ENCODE results near the gene UBAP2.

Gene UBAP2

DNA sequence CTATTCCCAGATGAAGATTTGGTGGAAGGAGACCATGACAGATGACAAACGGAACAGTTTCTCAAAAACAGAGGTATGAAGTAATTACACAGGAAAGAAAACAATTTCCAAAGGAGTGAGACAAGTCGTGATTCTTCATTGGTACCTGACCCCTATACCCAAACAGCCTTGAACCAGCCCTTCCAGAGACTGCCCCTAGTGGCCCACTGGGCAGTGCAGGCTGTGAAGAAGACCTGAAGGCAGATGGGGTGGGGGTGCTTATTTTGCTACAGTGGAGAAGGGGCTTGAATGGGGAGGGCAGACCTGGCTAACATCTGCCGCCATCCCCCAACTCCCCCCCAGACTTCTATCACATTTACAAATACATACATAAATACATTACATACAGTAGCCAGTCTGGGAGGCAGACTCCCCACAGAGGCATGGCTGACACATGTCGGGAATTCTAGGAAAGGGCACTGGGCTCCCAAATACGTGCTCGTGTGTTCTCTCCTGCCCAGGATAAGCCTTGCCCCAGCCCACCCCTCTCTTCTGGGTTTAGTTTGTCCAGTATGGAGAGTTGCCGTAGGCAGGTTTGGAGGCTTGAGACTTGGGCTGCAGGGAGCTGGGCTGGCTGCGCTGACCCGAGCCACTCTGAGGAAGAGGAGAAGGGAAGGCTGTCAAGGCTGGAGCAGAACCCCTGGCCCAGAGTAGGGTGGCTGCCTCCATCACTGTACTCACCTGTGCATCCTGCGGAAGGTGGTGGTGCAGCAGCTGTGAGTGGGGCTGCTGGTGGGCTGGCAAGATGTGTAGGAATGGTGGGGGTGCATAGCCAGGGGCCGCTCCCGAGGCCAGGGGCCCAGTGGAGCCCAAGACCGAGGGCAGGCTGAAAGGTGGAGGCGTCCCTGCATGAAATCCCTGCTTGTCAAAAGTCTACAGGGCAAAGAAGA lies 126.5 kb downstream of the UBAP2 start:
- DNase-seq (ENCODE audit: low read depth): no peak

DNA sequence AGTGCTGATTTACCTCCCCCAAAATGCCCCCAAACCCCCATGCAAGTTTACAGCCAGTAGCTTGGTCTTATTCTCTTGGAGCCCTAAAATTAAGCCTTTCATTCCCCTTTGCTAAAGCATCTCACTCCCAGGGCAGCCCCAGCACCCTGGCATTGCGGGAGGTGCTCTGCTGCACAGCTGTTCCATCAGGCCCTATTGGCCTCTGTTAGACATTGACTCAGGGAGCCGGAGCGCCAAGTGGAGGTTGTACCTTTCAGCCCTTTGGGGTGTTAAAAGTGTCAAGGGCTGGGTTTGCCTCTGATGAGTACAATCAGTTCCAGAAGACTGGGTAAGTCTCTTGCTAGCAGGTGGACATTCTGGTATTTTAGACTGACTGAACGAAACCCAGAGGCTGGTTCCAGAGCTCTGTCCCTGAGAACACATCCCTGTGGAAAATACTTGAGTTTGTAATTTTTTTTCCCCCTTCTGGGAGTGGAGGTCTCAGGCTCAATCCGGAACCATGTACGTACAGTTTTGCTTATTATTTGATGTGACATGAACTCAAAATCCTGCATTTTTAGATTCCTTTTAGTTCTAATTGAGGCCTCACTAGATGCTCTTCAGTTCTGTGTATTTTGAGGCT lies 129.3 kb downstream of the UBAP2 start:
- no peak for DNase-seq (ENCODE audit: low read depth)

DNA sequence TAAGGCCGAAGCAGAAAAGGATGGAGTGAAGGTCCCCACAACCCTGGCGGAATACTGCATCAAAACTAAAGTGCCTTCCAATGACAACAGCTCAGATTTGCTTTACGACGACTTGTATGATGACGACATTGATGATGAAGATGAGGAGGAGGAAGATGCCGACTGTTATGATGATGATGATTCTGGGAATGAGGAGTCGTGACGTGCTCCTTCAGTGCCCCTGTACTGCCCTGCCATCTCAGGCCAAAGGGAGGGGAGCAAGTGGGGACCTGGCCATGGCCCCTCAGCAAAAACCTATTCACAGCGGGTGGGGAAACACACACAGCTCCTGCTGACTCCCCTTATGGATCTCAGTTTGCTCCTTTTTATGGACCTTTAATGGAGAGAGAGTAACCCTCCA lies 131.7 kb downstream of the UBAP2 start:
- DNase-seq (ENCODE audit: low read depth): no peak

DNA sequence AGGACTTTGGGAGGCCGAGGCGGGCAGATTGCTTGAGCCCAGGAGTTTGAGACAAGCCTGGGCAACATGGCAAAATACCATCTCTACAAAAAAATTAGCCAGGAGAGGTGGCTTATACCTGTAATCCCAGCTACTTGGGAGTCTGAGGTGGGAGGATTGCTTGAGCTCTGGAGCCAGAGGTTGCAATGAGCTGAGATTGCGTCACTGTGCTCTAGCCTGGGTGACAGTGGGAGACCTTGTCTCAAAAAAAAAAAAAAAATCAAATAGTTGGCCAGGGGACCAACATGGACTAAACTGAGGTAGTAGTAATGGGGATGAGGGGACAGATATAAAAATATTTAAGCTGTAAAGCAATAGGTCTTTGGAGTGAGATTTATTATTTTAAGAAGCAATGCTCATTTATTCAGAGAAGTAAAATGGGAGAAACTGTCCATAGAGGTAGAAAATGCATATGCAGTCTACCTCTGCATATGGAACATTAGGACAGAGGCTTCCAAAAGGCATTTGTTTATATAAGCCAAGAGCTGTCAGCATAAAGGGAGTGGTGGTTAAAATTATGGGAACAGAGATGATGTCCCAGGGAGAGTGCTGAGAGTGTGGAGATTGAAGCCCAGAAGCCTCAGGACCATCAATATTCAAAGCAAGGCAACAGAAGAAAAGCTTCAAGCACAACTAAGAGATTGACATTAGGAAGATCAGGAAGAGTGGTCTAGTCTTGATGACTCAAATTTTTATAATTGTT lies 133.6 kb downstream of the UBAP2 start:
- DNase-seq (ENCODE audit: low read depth): no peak

DNA sequence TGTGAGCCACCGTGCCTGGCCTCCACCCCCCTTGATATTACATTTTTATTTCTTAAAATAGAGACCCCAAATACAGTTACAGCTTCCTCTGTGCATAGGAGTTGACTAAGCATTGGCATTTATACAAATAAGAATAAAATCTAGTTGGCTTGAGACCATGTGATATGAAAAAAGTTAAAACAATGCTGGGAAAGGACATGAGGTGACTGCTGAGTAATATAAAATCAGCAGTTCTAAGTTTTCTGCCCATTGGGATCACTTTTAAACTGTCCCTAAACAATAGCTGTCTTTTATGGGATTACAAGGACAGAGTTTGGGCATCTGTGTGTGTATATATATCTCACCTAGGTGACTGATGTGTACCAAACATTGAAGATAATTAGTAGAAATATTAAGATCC lies 135.1 kb downstream of the UBAP2 start:
- DNase-seq (ENCODE audit: low read depth): no peak

DNA sequence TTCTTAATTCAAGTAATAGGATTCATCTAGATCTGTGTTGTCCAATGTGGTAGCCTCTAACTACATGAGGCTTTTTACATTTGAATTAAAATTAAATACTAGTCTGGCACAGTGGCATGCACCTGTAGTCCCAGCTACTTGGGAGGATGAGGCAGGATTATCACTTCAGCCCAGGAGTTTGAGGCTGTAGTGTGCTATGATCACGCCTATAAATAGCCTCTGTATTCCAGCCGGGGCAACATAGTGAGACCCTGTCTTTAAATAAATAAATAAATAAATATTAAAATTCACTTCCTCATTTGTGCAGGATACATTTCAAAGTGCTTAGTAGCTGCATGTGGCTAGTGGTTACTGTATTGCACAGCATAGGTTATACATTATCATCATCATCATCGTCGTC lies 139.9 kb downstream of the UBAP2 start:
- no peak for DNase-seq (ENCODE audit: low read depth)

DNA sequence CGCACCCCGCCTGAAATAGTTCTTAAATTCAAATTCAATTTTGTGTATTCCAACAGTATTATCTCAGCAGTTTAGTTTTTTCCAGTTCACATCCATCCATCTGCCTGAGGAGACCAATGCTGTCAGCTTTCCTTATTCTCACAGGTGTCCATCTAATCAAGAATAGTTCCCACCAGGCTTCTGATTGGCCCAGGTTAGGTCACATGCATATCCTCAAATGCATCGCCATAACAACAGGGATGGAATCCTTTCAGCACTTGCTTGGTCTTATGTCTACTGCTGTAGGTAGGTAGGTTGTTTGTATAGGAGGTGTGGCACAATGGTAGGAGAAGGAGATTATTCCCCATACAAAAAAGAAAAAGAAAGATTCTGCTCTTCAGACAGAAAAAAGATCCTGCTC lies 140.6 kb downstream of the UBAP2 start:
- no peak for DNase-seq (ENCODE audit: low read depth)

DNA sequence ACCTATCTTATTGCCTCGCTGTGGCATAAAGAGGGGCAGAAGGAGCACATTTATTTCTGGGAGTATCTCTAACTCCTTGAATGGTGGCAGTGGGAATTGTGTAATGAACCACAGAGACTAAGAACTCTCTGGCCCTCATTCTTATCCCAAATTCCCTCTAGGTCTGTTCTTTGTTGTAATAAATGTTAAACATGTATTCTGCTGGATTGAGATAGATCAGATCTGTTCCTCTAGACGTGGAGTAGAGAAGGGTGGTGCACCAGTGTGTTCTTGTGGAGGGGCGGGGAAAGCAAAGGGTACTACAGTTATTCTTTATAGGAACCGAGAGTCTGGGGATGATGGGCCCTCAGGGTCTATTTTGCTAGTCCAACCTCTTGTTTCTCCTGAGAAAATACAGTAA lies 141.3 kb downstream of the UBAP2 start:
- no peak for DNase-seq (ENCODE audit: low read depth)

DNA sequence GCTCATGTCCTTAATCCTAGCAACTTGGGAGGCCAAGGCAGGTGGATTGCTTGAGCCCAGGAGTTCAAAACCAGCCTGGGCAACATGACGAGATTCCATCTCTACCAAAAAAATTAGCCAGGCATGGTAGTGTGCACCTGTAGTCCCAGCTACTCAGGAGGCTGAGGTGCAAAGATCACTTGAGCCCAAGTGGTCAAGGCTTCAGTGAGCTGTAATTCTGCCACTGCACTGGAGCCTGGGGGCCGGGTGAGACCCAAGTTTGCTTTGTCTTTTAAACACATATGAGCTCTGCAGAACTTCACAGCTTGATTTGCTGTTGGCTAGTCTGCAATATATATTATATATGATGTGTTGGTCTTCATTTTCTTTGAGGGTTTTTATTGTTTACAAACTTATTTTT lies 141.9 kb downstream of the UBAP2 start:
- no peak for DNase-seq (ENCODE audit: low read depth)

DNA sequence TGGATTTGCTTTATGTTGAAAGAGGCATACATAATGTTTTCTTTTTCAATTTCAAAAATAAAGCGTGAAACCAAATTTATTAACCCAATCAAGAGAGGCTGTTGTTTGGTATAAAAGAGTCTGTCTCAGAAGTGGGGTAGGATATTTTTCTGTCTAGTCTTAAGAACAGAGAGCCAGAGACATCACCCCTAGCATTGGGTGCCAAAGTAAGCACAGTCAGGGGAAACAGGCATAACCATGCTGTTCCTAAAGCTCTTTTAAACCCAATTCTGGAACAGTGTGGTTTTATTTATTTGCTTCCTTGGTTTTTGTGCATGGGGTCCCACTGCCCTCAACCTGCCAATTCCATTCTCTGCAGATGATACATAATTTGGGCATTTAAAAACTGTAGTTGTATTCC lies 143.6 kb downstream of the UBAP2 start:
- no peak for DNase-seq (ENCODE audit: low read depth)

DNA sequence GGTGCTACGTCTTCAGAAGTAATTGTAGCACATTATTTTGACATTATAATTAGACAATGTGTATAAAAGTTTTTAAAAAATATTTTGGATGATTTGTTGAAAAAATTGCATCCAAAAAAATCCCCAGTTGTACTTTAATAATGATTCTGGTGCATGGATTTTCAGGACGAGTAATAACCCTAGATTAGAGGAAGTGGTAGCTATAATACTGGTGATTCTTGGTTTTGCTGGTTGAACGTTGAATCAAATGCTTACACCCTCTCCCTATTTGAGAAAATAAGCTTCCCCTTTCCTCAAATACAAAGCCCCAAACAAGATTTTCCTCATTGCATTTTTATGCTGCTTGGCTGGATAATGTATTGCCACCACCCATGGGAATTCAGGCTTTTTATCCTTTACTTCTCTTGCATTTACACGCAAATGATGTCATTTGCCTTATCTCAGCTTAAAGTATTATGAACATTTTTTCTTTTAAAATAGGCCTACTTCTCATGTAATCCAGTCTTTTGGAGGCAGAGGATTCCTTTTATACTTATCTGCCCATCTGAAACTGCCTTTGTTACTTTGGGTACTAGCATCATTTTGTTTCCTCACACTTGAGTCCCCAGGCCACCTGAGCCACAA lies 145.4 kb downstream of the UBAP2 start:
- DNase-seq (ENCODE audit: low read depth): no peak

DNA sequence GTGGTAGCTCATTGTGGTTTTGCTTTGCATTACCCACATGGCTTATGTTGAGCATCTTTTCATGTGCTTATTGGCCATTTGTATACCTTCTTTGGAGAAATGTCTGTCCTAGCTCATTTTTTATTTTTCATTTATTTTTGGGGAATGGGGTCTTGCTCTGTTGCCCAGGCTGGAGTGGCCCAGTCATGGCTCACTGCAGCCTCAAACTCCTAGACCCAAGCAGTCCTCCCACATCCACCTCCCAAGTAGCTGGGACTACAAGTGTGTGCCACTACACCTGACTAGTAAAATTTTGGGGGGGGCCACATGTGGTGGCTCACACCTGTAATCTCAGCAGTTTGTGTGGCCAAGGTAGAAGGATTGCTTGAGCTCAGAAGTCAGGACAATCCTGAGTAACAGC lies 154.4 kb downstream of the UBAP2 start:
- no peak for DNase-seq (ENCODE audit: low read depth)

DNA sequence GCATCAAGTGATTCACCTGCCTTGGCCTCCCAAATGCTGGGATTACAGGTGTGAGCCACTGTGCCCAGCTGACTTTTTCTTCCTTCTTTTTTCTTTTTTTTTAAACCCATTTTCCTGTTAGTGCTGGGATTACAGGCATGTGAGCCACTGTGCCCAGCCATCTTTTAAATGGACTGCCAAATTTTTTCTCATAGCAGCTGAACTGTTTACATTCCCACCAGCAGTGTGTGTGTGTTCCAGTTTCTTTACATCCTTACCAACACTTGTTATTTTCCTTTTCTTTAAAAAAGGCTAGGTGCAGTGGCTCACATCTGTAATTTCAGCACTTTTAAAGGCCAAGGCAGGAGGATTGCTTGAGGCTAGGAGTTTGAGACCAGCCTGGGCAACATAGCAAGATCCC lies 154.8 kb downstream of the UBAP2 start:
- no peak for DNase-seq (ENCODE audit: low read depth)

DNA sequence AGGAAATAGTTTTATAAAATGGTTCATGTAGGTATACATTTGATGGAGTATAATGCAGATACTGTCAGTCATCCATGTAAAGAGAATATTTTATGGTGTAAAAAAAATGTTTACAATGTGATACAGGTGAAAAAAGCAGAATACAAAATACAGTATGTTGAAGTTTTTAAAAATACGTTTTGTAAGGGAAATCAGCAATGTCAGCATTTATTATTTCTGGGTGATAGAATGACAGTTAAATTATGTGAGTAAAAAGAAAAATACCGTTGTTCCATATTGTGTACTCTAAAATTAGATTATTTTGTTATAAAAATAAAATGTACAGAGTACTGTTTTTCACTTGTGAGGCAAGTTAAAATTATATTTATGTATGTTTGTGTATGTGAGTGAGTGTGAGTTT lies 162.7 kb downstream of the UBAP2 start:
- DNase-seq (ENCODE audit: low read depth): no peak

DNA sequence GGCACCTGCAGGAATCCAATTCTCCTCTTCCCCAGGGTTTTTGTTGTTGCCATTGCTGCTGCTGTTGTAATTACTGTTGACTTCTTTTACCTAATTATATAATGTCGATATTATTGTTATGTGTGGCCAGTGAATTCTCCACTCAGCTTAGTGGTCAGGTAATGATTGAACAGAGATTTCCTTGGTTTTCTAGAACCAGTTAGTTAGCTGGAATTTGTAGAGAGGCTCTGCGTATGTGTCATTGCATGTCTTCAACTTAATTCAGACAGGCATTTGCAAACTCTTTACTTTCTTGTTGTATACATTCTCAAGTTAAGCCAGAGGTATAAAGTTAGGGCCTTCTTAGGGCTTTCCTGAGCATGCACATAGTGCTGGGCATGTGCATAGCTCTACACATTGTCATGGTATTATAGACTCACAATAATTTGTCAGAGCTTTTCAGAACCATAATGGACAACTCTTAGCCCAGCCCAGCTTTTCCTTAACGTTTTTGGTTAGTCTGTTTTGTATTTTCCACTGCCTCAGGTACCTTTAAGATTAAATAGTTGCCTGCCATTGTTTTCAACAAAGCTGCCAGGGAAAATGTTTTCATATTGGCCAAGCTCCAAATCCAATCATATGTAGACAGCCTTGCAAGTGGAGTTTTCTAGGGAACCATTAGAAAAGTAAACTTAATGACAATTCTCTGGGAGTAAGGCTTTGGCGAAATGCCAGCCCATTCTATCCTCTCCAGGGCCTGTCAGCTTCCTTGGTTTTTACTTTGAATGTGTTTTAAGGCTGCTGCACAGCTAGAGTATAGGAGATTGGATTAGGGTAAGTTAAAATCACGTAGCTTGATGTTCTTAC lies 163.6 kb downstream of the UBAP2 start:
- DNase-seq (ENCODE audit: low read depth): peak; percentile 20

DNA sequence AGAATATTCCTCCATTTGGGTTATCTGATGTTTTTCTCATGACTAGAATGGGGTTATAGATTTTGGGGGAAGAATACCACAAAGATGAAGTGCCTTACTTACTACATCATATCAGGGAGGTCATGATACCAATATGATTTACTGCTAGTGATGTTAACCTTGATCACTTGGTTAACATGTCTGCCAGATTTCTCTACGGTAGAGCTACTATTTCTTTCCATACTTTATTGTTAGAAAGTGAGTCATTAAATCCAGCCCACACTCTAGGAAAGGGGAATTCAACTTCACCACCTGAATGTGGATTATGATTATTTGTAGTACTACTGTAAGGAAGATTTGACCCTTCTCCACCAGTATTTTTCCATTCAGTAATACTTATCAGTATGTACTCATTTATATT lies 167.1 kb downstream of the UBAP2 start:
- DNase-seq (ENCODE audit: low read depth): no peak

DNA sequence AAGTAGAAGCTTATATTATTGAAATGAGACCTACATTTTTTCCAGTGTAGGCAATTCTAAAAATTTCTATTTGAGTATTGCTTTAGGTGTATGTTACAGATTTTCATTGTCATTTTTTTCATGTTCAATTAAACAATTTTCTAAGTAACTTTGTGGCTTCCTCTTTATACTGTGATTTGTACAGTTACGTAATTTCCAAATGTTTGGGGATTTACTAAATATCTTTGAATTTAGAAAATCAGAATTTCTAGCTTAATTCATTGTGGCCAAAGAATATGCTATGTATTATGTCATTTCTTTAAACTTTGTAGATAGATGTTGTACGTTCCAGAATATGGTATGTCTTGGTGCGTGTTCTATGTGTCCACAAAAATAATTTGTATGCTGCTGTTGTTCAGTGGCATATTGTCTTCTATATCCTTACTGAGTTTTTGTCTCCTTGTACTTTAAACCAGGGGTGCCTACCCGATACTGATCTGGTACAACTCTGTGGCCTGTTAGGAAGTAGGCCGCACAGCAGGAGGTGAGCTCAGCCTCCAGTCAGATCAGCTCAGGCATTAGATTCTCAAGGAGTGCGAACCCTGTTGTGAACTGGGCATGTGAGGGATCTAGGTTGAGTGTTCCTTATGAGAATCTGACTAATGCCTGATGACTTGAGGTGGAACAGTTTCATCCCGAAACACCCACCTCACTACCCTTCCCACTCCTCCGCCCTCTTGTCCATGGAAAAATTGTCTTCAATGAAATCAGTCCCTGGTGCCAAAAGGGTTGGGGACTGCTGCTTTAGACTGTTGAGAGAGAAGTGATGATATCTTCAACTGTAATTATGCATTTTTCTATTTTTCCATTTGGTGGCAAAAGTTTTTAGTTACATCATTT lies 168.2 kb downstream of the UBAP2 start:
- DNase-seq (ENCODE audit: low read depth): no peak

DNA sequence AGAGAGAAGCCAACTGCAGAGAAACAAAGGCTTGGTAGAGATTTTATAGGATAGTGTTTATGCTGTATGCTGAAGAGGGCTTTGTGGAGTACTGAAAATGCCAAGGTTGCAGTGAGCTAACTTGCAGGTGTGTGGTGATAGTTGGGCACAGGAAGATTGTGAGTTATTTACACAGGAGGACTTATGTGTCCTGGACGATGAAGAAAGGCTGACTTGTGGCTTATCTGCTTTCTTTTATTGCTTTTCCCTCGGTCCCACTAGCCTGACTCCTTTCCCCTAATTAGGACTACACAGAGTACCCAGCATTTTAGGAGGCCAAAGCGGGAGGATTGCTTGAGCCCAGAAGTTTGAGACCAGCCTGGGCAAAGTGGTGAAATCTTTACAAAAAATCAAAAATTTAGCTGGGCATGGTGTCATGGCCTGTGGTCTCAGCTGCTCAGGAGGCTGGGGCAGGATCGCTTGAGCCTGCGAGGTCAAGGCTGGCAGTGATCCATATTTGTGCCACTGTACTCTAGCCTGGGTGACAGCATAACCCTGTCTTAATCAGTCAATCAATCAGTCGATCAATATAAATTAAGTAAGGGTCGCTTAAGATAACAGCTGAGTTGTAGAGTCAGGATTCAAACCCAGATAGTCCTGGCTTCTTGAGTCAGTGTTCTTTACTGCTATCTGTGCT lies 169.9 kb downstream of the UBAP2 start:
- no peak for DNase-seq (ENCODE audit: low read depth)

DNA sequence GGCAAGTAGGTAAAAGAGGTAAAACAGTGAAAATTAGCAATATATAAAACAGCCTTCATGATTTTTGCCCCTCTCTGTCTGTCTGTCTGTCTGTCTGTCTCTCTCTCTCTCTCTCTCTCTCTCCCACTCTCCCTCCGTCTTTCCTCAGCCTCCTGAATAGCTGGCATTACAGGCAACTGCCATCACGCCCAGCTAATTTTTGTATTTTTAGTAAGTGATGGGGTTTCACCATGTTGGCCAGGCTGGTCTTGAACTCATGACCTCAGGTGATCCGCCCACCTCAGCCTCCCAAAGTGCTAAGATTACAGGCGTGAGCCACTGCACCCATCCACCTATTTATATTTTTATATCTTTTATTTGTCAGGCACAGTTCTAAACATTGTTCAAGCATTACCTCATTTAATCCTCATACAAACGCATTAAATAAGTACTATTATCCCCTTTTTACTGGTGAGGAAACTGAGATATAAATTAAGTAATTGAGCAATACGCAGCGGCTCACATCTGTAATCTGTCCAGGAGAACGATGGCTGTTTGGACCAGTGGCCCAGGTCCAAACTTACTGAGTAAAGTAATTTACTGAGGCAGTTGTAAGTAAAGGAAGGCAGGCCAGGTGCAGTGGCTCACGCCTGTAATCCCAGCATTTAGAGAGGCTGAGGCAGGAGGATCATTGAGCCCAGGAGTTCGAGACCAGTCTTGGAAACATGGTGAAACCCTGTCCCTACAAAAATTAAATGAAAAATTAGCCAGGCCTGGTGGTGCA lies 170.8 kb downstream of the UBAP2 start:
- DNase-seq (ENCODE audit: low read depth): no peak
